ENCODE data around the gene ERI3. TPM values are rescaled to one million over a fixed set of nuclear protein-coding genes. Genes with fewer than 3 reads are reported as not detected.

The ERI3 gene
- total RNA-seq, 1 experiment from 2014 or later: 74.7 TPM

DNA sequence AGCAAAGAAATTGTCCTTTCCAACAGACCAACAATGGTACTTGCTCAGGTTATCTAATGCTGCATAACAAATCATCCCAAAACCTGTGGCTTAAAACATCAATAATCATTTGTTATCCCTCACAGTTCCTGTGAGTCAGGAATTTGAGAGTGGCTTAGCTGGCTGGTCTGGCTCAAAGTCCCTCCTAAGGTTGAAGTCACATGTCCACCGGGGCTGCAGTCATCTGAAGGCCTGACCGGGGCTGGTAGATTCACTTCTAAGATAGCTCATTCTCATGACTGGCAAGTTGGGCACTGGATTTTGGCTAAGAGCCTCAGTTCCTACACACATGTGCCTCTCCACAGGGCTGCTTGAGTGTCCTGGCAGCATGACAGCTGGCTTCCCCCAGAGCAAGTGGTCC, 16.9 kb downstream of the ERI3 start (continued):
- TF ChIP-seq, protein P1, sequence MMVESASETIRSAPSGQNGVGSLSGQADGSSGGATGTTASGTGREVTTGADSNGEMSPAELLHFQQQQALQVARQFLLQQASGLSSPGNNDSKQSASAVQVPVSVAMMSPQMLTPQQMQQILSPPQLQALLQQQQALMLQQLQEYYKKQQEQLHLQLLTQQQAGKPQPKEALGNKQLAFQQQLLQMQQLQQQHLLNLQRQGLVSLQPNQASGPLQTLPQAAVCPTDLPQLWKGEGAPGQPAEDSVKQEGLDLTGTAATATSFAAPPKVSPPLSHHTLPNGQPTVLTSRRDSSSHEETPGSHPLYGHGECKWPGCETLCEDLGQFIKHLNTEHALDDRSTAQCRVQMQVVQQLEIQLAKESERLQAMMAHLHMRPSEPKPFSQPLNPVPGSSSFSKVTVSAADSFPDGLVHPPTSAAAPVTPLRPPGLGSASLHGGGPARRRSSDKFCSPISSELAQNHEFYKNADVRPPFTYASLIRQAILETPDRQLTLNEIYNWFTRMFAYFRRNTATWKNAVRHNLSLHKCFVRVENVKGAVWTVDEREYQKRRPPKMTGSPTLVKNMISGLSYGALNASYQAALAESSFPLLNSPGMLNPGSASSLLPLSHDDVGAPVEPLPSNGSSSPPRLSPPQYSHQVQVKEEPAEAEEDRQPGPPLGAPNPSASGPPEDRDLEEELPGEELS (CRISPR knock-in tag; IDR thresholded peaks at IDR 0.05): no peak
- TF ChIP-seq SOX15 (CRISPR knock-in tag; IDR thresholded peaks at IDR 0.05) (no peak), ATF2 (CRISPR knock-in tag; IDR thresholded peaks at IDR 0.05; ENCODE audit: borderline replicate concordance, low read depth) (no peak), PRRX2 (CRISPR knock-in tag; IDR thresholded peaks at IDR 0.05) (no peak), GTF2I (CRISPR knock-in tag; conservative IDR thresholded peaks at IDR 0.05) (no peak)
- TF ChIP-seq, protein P2, sequence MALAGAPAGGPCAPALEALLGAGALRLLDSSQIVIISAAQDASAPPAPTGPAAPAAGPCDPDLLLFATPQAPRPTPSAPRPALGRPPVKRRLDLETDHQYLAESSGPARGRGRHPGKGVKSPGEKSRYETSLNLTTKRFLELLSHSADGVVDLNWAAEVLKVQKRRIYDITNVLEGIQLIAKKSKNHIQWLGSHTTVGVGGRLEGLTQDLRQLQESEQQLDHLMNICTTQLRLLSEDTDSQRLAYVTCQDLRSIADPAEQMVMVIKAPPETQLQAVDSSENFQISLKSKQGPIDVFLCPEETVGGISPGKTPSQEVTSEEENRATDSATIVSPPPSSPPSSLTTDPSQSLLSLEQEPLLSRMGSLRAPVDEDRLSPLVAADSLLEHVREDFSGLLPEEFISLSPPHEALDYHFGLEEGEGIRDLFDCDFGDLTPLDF (CRISPR knock-in tag; IDR thresholded peaks at IDR 0.05): no peak

DNA sequence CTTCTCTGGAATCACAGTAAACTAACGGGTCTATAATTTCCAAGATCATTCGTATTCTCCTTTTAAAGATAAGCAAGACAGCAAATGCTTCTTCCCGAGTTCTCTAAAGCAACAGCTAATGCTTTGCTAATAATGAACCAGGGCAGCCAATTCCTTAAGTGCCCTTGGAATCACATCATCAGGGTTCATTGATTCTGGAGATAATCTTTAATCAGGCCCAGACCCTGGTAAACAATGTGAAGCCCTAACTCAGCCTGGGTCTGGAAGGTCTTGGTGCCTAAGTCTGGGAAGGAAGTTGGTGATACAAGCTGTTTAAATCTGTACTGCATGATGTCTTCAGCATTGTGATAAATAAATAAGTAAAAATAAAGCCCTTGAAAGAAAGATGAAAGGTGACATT, 18.4 kb downstream of the ERI3 start:
- POLR2A ChIA-PET: no interaction called here
- CTCF ChIA-PET: interaction anchor here (2.0 kb wide), 1 partner anchor 41 kb away, joined by 7 read pairs; no protein-coding TSS in a partner anchor
- Mint-ChIP-seq H3K27ac (no peak overlapping the region), H3K4me3 (no peak overlapping the region), H3K36me3 (peaks cover 46% of the 10 kb centered on the region), H3K27me3 (ENCODE audit: low read depth) (no peaks in the 10 kb centered on the region), H3K9me3 (peaks cover 6% of the 10 kb centered on the region), H3K4me1 (peaks cover 27% of the 10 kb centered on the region)
- no peak for ATAC-seq
- DNase-seq (ENCODE audit: low spot score): no peak
- TF ChIP-seq SOX15 (CRISPR knock-in tag; IDR thresholded peaks at IDR 0.05) (no peak), ZNF671 (CRISPR knock-in tag; IDR thresholded peaks at IDR 0.05) (no peak), NR3C1 (CRISPR knock-in tag; conservative IDR thresholded peaks at IDR 0.05; ENCODE audit: low read depth) (no peak), IRF2 (CRISPR knock-in tag; IDR thresholded peaks at IDR 0.05; ENCODE audit: borderline replicate concordance, low read depth) (no peak), PRRX2 (CRISPR knock-in tag; IDR thresholded peaks at IDR 0.05) (no peak), OVOL2 (CRISPR knock-in tag; IDR thresholded peaks at IDR 0.05; ENCODE audit: borderline replicate concordance) (no peak), ETV6 (CRISPR knock-in tag; IDR thresholded peaks at IDR 0.05) (no peak)
- TF ChIP-seq, protein P3, sequence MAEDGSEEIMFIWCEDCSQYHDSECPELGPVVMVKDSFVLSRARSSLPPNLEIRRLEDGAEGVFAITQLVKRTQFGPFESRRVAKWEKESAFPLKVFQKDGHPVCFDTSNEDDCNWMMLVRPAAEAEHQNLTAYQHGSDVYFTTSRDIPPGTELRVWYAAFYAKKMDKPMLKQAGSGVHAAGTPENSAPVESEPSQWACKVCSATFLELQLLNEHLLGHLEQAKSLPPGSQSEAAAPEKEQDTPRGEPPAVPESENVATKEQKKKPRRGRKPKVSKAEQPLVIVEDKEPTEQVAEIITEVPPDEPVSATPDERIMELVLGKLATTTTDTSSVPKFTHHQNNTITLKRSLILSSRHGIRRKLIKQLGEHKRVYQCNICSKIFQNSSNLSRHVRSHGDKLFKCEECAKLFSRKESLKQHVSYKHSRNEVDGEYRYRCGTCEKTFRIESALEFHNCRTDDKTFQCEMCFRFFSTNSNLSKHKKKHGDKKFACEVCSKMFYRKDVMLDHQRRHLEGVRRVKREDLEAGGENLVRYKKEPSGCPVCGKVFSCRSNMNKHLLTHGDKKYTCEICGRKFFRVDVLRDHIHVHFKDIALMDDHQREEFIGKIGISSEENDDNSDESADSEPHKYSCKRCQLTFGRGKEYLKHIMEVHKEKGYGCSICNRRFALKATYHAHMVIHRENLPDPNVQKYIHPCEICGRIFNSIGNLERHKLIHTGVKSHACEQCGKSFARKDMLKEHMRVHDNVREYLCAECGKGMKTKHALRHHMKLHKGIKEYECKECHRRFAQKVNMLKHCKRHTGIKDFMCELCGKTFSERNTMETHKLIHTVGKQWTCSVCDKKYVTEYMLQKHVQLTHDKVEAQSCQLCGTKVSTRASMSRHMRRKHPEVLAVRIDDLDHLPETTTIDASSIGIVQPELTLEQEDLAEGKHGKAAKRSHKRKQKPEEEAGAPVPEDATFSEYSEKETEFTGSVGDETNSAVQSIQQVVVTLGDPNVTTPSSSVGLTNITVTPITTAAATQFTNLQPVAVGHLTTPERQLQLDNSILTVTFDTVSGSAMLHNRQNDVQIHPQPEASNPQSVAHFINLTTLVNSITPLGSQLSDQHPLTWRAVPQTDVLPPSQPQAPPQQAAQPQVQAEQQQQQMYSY (CRISPR knock-in tag; IDR thresholded peaks at IDR 0.05): no peak

GRCh38 chr1:44334968-44335367, 20.1 kb downstream of the ERI3 start:
- Mint-ChIP-seq H3K27me3 (ENCODE audit: low read depth) (no peaks in the 10 kb centered on the region), H3K4me1 (peaks cover 12% of the 10 kb centered on the region), H3K27ac (no peak overlapping the region), H3K4me3 (no peak overlapping the region), H3K36me3 (peaks cover 46% of the 10 kb centered on the region), H3K9me3 (peaks cover 6% of the 10 kb centered on the region)
- peak; percentile 75; the same call in 1 of the 2 replicates for TF ChIP-seq ZNF121 (CRISPR knock-in tag; IDR thresholded peaks at IDR 0.05)
- no peak for TF ChIP-seq ZNF416 (CRISPR knock-in tag; IDR thresholded peaks at IDR 0.05)
- ChIA-PET CTCF (no interaction called here), POLR2A (no interaction called here)
- DNase-seq (ENCODE audit: low spot score): no peak
- no peak for ATAC-seq

Data from WTC11 (cell line).